ENCODE results near the gene FSTL4.

- TF ChIP-seq CTCF (optimal IDR thresholded peaks at IDR 0.05 in 1 of 3, IDR thresholded peaks at IDR 0.05 in 1 of 3, conservative IDR thresholded peaks at IDR 0.05 in 1 of 3; ENCODE audit: extremely low read depth in 1 of 3, insufficient read depth in 2 of 3, low read length in 3 of 3) (no peak), EZH2 (IDR thresholded peaks at IDR 0.05; ENCODE audit: low read length) (no peak)
These were observed 97.9 kb downstream of the FSTL4 start for GRCh38 chr5:133514456-133514855.

Measured in keratinocyte (primary cell).